ENCODE data around the gene MYL10. TPM values are rescaled to one million over a fixed set of nuclear protein-coding genes. Genes with fewer than 3 reads are reported as not detected.

MYL10 gene
- total RNA-seq: not detected

DNA sequence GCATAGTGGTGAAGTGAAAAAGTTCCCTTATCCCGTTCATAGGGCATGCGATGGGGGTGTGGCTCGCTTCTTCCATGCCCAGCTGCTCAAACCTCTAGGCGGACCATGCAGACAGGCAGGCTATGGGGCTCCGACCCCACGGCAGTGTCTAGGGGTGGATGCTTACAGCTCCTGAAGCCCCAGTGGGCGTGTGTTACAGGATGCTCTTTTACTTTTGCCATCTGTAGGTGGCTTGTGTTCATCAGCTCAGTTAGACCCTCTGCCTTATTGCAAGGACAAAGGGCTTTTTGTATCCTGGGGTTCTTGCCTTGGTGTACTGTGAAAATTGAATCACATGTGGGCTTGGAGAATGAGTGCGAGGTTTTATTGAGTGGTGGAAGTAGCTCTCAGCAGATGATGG, at the start of gene MYL10:
TSS of gene MYL10 (minus strand) at position 126 of the 400 bp plus-strand sequence. CDS start 178 bp downstream, outside the sequence.
- Mint-ChIP-seq H3K27ac (no peak within 1 kb of the TSS), H3K36me3 (ENCODE audit: low read depth) (no peaks in the 10 kb centered on the region), H3K9me3 (no peaks in the 10 kb centered on the region), H3K4me1 (no peaks in the 10 kb centered on the region), H3K4me3 (no peak within 1 kb of the TSS), H3K27me3 (peaks cover 10% of the 10 kb centered on the region)
- ATAC-seq (replicated peaks): no peak

DNA sequence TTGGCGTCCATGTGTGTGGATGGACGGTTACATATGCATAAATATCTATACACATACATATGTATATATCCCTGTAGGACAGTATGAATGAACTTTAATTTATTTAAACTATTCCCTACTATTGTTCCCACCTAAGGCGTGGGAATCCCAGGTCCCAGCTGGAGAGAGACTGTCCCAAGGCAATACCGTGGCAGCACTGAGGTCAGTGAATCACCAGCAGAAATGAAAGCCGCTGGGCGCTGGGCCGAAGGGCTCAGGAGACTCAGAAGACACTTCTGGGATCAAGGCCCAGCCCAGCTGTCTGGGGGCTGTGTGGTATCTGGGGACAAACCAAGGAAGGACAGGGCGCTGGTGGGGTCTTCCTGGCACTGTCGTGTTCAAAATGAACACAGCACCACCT, 49.6 kb upstream of the MYL10 start:
- H3K9me3 Mint-ChIP-seq: no peaks in the 10 kb centered on the region
- no peak overlapping the region for H3K27ac Mint-ChIP-seq
- H3K4me3 Mint-ChIP-seq: no peak overlapping the region
- H3K36me3 Mint-ChIP-seq (ENCODE audit: low read depth): no peaks in the 10 kb centered on the region
- H3K27me3 Mint-ChIP-seq: no peaks in the 10 kb centered on the region
- H3K4me1 Mint-ChIP-seq: no peaks in the 10 kb centered on the region
- ATAC-seq (replicated peaks): no peak

DNA sequence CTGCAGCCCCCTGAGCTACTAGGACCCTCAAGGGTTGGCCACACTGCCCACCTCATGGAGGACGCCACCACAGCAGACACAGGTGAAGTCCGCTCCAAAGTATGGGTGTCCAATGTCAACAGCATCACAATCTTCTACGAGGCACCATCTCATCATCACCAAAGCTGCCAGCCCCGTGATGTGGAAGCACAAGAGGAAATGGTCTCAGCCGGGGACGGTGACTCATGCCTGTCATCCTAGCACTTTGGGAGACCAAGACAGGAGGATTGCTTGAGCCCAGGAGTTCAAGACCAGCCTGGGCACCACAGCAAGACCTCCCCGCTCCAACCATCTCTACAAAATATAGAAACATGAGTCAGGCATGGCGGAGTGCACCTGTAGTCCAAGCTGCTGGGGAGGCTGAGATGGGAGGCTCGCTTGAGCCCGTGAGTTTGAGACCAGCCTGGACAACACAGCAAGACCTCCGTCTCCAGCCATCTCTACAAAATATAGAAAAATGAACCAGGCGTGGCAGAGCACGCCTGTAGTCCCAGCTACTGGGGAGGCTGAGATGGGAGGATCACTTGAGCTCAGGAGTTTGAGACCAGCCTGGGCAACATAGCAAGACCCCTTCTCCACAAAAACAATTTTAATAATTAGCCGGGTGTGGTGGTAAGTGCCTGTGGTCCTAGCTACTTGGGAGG, 48.8 kb upstream of the MYL10 start:
- no peak overlapping the region for H3K4me3 Mint-ChIP-seq
- no peaks in the 10 kb centered on the region for H3K9me3 Mint-ChIP-seq
- H3K27me3 Mint-ChIP-seq: no peaks in the 10 kb centered on the region
- no peak for ATAC-seq (replicated peaks)
- no peaks in the 10 kb centered on the region for H3K4me1 Mint-ChIP-seq
- H3K27ac Mint-ChIP-seq: no peak overlapping the region
- no peaks in the 10 kb centered on the region for H3K36me3 Mint-ChIP-seq (ENCODE audit: low read depth)

DNA sequence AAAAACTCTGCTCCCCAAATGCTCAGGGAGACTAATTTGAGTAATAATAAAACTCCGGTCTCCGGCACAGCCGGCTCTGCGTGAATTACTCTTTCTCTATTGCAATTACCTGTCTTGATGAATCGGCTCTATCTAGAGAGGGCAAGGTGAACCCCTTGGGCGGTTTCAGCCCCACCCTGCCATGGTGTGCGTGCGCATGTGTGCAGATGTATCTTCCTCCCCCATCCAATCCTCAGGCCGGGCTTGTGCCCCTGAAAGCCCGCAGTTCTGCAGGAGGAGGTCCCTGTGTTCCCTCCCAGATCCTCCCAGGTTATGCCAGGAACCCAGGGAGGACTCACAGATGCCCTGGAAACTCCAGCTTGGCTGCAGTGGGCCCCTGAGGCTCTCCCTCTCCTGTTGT, 48.3 kb upstream of the MYL10 start:
- Mint-ChIP-seq H3K4me3 (no peak overlapping the region), H3K27ac (no peak overlapping the region), H3K27me3 (no peaks in the 10 kb centered on the region), H3K36me3 (ENCODE audit: low read depth) (no peaks in the 10 kb centered on the region), H3K4me1 (no peaks in the 10 kb centered on the region), H3K9me3 (no peaks in the 10 kb centered on the region)
- ATAC-seq (replicated peaks): no peak

DNA sequence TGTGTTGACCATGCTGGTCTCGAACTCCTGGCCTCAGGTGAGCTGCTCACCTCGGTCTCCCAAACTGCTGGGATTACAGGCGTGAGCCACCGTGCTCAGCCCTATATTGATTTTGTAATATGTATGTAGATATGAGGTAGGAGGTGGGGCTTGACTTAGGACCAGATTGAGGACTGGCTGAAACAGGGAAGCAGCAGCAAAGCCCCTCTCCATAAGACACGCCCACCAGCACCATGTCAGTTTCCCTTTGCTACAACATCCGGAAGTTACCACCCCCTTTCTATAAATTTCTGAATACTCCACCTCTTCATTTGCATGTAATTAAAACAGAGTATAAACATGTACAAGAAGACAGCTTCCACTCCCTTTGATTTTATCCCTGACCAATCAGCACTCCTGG, 47.9 kb upstream of the MYL10 start:
- ATAC-seq (replicated peaks): no peak
- Mint-ChIP-seq H3K4me1 (no peaks in the 10 kb centered on the region), H3K9me3 (no peaks in the 10 kb centered on the region), H3K4me3 (no peak overlapping the region), H3K36me3 (ENCODE audit: low read depth) (no peaks in the 10 kb centered on the region), H3K27me3 (no peaks in the 10 kb centered on the region), H3K27ac (no peak overlapping the region)

DNA sequence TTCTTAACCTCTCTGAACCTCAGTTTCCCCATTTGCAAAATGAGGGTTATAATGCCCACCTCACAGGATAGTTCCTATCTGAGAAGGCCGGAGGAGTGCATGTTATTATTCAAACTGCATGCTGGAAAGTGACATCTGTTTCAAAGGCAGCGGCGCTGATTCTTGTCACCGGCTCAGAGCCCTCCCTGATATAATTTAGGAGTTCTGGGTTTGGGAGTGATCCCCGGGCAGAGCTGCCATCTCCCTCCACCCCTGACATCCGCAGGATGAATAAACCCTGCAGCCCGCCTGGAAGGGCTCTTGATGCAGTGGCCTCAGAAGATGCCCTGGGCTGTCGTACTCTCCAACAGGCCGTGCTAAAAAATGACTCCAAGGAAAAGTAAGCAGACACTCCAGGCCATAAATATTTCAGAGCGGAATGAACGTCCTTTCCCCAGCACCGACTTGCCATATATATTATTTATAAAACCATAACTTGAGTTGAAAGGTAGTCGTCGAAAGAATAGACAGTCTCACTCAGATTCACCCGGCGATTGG, 47.0 kb upstream of the MYL10 start:
- H3K27me3 Mint-ChIP-seq: no peaks in the 10 kb centered on the region
- no peak overlapping the region for H3K27ac Mint-ChIP-seq
- no peaks in the 10 kb centered on the region for H3K9me3 Mint-ChIP-seq
- H3K4me3 Mint-ChIP-seq: no peak overlapping the region
- no peaks in the 10 kb centered on the region for H3K36me3 Mint-ChIP-seq (ENCODE audit: low read depth)
- H3K4me1 Mint-ChIP-seq: no peaks in the 10 kb centered on the region
- no peak for ATAC-seq (replicated peaks)

DNA sequence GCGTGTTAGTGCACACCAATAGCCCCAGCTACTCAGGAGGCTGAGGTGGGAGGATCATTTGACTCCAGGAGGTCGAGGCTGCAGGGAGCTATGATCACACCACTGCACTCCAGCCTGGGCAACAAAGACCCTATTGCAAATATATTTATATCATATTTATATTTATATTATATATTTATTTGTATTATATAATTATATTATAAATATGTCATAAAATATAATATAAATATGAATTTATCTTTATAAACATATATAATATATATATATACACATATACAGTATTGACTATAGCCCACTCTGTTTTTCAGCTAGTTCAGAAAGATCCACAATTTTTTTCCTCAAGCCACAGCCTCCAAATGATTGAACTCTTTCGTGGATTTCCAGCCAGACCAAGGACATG, 45.3 kb upstream of the MYL10 start:
- no peaks in the 10 kb centered on the region for H3K9me3 Mint-ChIP-seq
- no peak for ATAC-seq (replicated peaks)
- H3K4me3 Mint-ChIP-seq: no peak overlapping the region
- H3K4me1 Mint-ChIP-seq: no peaks in the 10 kb centered on the region
- H3K27ac Mint-ChIP-seq: no peak overlapping the region
- peaks cover 2% of the 10 kb centered on the region for H3K27me3 Mint-ChIP-seq
- H3K36me3 Mint-ChIP-seq (ENCODE audit: low read depth): no peaks in the 10 kb centered on the region

DNA sequence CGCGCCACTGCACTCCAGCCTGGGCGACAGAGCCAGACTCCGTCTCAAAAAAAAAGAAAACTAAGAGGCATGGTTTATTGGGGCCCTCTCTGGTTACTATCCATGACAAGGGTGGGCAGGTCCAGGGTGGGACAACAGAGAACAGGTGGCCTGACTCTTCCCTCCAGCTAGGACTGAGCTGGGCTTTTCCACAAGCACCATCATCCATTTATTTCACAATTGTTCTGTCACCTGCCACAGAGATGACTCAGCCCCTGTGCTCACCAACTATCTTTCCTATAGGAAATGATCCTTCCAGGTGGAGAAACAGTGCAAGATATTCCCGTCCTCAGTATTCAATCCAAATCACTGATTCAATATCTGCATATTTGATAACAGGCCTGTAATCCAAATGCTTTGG, 44.9 kb upstream of the MYL10 start:
- H3K27ac Mint-ChIP-seq: no peak overlapping the region
- no peak overlapping the region for H3K4me3 Mint-ChIP-seq
- no peak for ATAC-seq (replicated peaks)
- peaks cover 3% of the 10 kb centered on the region for H3K27me3 Mint-ChIP-seq
- no peaks in the 10 kb centered on the region for H3K4me1 Mint-ChIP-seq
- no peaks in the 10 kb centered on the region for H3K36me3 Mint-ChIP-seq (ENCODE audit: low read depth)
- no peaks in the 10 kb centered on the region for H3K9me3 Mint-ChIP-seq

DNA sequence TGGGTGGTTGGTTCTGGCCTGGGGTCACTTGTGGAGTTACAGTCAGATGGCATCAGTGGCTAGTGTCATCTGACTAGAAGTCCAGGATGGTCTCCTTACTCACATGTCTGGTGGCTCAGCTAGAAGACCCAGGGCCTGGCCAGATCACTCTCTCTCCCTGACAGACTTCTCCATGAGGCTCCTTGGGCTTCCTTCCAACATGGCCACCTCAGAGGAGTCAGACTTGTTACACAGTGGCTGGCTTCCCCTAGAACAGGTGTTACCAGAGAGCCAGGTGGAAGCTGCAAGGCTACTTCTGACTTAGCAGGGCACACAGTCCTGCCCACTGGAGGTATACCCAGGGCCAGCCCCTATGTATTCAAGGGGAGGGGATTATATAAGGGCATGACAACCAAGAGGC, 44.2 kb upstream of the MYL10 start:
- H3K27ac Mint-ChIP-seq: no peak overlapping the region
- no peak for ATAC-seq (replicated peaks)
- peaks cover 3% of the 10 kb centered on the region for H3K27me3 Mint-ChIP-seq
- H3K4me1 Mint-ChIP-seq: no peaks in the 10 kb centered on the region
- no peaks in the 10 kb centered on the region for H3K9me3 Mint-ChIP-seq
- no peak overlapping the region for H3K4me3 Mint-ChIP-seq
- H3K36me3 Mint-ChIP-seq (ENCODE audit: low read depth): no peaks in the 10 kb centered on the region

DNA sequence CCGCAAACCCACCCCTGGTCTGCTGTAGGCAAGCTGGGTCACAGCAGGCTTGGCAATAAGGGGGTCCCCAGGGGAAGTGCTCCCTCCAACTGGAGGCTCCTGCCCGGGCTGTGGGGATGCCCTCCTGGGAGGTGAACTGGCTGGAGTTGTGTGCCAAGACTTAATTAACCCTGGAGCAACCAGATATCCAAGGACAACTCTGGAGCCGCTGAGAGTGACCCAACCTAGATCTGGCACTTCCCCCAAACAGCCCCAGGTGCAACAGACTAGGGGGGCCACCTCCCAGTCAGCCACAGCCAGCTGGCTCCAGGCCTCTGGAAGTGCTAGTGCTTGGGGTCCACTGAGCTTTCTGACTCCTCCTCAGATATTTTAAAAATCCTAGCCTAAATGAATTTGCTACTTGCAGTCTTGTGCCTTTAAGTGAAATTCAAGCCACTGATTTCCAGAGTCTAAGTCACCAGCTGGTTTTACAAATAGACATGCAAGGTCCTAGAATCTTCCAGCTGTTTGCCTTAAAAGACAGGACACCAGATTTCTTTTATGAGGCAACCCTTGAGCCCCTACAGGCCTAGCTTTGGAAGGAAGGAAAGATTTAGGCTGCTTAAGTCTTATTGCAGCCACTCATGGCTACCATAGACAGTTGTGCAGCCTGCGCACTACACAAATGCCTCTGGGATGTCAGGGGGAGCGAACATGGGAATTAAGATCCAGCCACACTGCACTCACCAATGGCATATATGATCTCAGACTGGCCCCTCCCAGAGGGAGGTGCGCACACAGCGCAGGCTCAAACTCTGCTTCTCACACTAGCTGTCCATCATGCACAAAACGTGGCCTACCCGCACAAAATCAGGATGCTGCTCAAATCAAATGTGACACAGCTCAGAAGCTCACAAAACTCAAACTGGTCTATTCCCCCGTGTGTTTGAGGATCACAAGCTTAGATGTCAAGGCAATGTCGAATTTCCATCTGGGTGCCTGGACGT, 42.6 kb upstream of the MYL10 start:
- Mint-ChIP-seq H3K9me3 (no peaks in the 10 kb centered on the region), H3K27me3 (peaks cover 3% of the 10 kb centered on the region), H3K4me3 (no peak overlapping the region), H3K27ac (no peak overlapping the region), H3K4me1 (no peaks in the 10 kb centered on the region), H3K36me3 (ENCODE audit: low read depth) (no peaks in the 10 kb centered on the region)
- no peak for ATAC-seq (replicated peaks)

DNA sequence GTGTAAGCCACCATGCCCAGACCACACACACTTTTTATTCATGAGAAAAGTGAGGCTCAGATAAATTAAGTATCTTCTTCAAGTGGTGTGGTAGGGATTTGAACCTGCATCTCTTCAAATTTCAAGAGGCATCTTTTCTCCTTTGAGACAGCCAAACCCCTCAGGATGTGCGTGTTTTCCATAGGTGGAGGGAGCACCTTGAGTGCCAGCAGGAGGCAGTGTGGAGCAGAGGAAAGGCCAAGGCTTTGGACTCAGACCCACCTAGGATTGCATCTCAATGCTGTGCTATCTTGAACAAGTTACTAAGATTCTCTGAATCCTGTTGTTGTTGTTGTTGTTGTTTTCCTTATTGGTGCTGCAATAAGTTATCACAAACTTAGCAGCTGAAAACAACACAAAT, 40.2 kb upstream of the MYL10 start:
- H3K4me1 Mint-ChIP-seq: no peaks in the 10 kb centered on the region
- no peak overlapping the region for H3K4me3 Mint-ChIP-seq
- H3K27ac Mint-ChIP-seq: no peak overlapping the region
- H3K36me3 Mint-ChIP-seq (ENCODE audit: low read depth): no peaks in the 10 kb centered on the region
- H3K9me3 Mint-ChIP-seq: no peaks in the 10 kb centered on the region
- H3K27me3 Mint-ChIP-seq: peaks cover 3% of the 10 kb centered on the region
- ATAC-seq (replicated peaks): no peak

DNA sequence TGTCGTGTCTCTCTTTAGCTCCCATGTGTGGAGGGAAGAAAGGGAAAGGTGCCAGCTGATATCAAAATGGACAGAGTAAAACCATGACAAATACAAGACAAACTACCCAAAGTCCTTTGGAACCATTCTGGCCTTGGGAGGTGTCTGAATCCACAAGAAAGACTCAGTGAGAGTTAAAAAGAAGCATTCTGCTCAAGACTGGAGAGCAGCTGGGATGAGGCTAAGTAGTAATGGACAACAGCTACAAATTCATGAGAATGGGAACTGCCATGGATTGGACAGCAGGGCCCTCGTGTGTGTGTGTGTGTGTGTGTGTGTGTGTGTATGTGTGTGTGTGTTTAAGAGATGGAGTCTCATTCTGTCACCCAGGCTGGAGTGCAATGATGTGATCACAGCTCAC, 39.6 kb upstream of the MYL10 start:
- no peaks in the 10 kb centered on the region for H3K9me3 Mint-ChIP-seq
- no peaks in the 10 kb centered on the region for H3K4me1 Mint-ChIP-seq
- no peaks in the 10 kb centered on the region for H3K36me3 Mint-ChIP-seq (ENCODE audit: low read depth)
- ATAC-seq (replicated peaks): no peak
- H3K4me3 Mint-ChIP-seq: no peak overlapping the region
- H3K27ac Mint-ChIP-seq: no peak overlapping the region
- H3K27me3 Mint-ChIP-seq: peaks cover 3% of the 10 kb centered on the region

DNA sequence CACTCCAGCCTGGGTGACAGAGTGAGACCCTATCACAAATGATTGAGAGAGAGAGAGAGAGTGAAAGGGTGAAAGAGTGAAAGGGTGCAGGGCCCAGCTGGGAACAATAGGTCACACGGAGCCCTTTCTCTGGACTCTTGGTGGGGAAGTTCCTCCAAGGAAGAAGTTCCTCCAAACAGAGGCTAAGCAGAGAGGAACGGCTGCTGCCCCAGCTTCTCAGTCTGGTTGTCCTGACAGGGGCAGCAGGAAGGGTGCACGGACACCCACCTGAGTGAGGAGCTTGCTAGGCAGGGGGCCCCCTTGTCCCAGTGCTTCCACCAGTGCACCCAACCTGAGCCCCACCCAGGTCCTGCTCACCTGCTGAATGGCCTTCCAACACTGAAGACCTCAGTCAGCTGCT, 38.8 kb upstream of the MYL10 start:
- Mint-ChIP-seq H3K4me1 (no peaks in the 10 kb centered on the region), H3K36me3 (ENCODE audit: low read depth) (no peaks in the 10 kb centered on the region), H3K27me3 (peaks cover 3% of the 10 kb centered on the region), H3K9me3 (peaks cover 3% of the 10 kb centered on the region), H3K4me3 (no peak overlapping the region), H3K27ac (no peak overlapping the region)
- no peak for ATAC-seq (replicated peaks)

DNA sequence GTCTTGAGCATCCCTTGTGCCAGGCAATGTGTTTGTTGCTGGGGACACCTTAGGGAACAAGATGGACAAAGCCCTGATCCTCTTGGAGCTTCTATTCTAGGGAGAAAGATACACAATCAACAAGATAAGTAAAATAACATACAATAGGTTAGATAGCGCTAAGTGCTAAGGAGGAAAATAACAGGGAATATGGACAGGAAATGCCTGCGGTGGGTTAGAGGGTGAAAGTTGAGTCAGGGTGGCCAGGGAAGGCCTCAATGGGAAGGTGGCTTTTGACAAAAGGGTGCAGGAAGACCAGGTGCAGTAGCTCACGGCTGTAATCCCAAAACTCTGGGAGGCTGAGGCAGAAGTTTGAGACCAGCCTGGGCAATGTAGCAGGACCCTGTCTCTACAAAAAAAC, 38.3 kb upstream of the MYL10 start:
- Mint-ChIP-seq H3K9me3 (peaks cover 5% of the 10 kb centered on the region), H3K27me3 (peaks cover 3% of the 10 kb centered on the region), H3K4me3 (no peak overlapping the region), H3K36me3 (ENCODE audit: low read depth) (no peaks in the 10 kb centered on the region), H3K4me1 (no peaks in the 10 kb centered on the region), H3K27ac (no peak overlapping the region)
- no peak for ATAC-seq (replicated peaks)

DNA sequence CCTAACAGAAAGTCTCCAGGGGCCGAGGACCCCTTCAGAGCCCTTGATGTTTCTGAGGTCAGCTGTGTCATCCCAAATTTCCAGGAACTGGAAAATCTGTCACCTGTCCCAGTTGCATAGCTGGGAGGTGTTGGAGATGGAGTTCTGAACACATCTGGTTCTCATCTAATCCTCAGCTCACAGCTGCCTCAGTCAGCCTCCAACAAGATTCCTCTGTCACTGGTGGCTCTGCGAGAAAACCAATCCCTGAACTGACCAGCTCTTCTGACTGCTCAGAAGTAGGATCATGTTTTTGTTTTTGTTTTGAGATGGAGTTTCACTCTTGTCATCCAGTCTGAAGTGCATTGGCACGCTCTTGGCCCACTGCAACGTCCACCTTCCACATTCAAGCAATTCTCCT, 37.6 kb upstream of the MYL10 start:
- no peak for ATAC-seq (replicated peaks)
- peaks cover 8% of the 10 kb centered on the region for H3K27me3 Mint-ChIP-seq
- no peaks in the 10 kb centered on the region for H3K4me1 Mint-ChIP-seq

More for the DNA sequence above, 37.6 kb upstream of the MYL10 start:
- H3K9me3 Mint-ChIP-seq: peaks cover 5% of the 10 kb centered on the region
- no peak overlapping the region for H3K4me3 Mint-ChIP-seq
- no peaks in the 10 kb centered on the region for H3K36me3 Mint-ChIP-seq (ENCODE audit: low read depth)
- H3K27ac Mint-ChIP-seq: no peak overlapping the region
